HEK293 (cell line): Measurements from ENCODE around the gene CNTRL.

ENCODE experiments used
- CTCF ChIA-PET: fragments of 350-600 bp; formaldehyde crosslinking; extraction: SDS; loops from one replicate; lab custom pipeline; 2021; ENCODE audit warnings: antibody characterized with exemption; lab: Yijun Ruan, JAX
- POLR2A ChIA-PET: fragments of 300-600 bp; formaldehyde crosslinking; extraction: SDS; loops from one replicate; lab custom pipeline; 2020; ENCODE audit warnings: antibody characterized with exemption, inconsistent platforms; lab: Yijun Ruan, JAX
- H3K27ac ChIP-seq: fragments of 200-500 bp; sonication (Bioruptor generic); 2 replicates; pipeline ENCODE4 v1.5.1; 2014; ENCODE audit warnings: low read depth, low read length, control low read depth, inconsistent platforms; ENCODE audit errors: extremely low read depth
- H3K36me3 ChIP-seq, 2 experiments: fragments of 200-500 bp in 1 of 2; sonication (Bioruptor generic) in 1 of 2; 1 replicate in 1 of 2; 2 replicates in 1 of 2; pipeline ENCODE4 v1.5.1; 2014 to 2017; ENCODE audit warnings: inconsistent platforms in 2 of 2, low read length in 2 of 2; ENCODE audit not compliant: control insufficient read depth in 2 of 2, insufficient read depth in 1 of 2
- H3K4me1 ChIP-seq: fragments of 200-500 bp; sonication (Bioruptor generic); 2 replicates; pipeline ENCODE4 v1.5.1; 2014; ENCODE audit warnings: mild to moderate bottlenecking, low read length, inconsistent platforms; ENCODE audit not compliant: control insufficient read depth, insufficient read depth
- H3K4me3 ChIP-seq: 2 replicates; pipeline ENCODE4 v1.5.1; 2011; ENCODE audit warnings: low read depth, mild to moderate bottlenecking, control low read depth, low read length, moderate library complexity
- H3K9me3 ChIP-seq: fragments of 200-500 bp; sonication (Bioruptor generic); 2 replicates; pipeline ENCODE4 v1.5.1; 2014; ENCODE audit warnings: low read depth, low read length, inconsistent platforms; ENCODE audit not compliant: control insufficient read depth, insufficient read depth
- FEZF1 ChIP-seq: fragments of 450-650 bp; formaldehyde crosslinking; IDR thresholded peaks from 2 replicates; pipeline ENCODE4 v1.5.1; 2016; ENCODE audit warnings: missing biosample characterization, missing genetic modification characterization
- OSR2 ChIP-seq: fragments of 450-650 bp; formaldehyde crosslinking; IDR thresholded peaks from 2 replicates; pipeline ENCODE4 v1.5.1; 2016; ENCODE audit warnings: missing biosample characterization, missing genetic modification characterization
- ZBTB20 ChIP-seq: fragments of 450-650 bp; formaldehyde crosslinking; IDR thresholded peaks from 2 replicates; pipeline ENCODE4 v1.5.1; 2016; ENCODE audit warnings: missing biosample characterization, missing genetic modification characterization
- ZBTB48 ChIP-seq: fragments of 450-650 bp; formaldehyde crosslinking; IDR thresholded peaks from 2 replicates; pipeline ENCODE4 v1.5.1; 2016; ENCODE audit warnings: missing biosample characterization, missing genetic modification characterization
- ZFHX2 ChIP-seq: fragments of 450-650 bp; formaldehyde crosslinking; conservative IDR thresholded peaks from 2 replicates; pipeline ENCODE4 v1.5.1; 2016; ENCODE audit warnings: missing biosample characterization, missing genetic modification characterization
- ZFP41 ChIP-seq: fragments of 450-650 bp; formaldehyde crosslinking; IDR thresholded peaks from 2 replicates; pipeline ENCODE4 v1.5.1; 2016; ENCODE audit warnings: missing biosample characterization, missing genetic modification characterization, borderline replicate concordance
- ZNF121 ChIP-seq: fragments of 450-650 bp; formaldehyde crosslinking; IDR thresholded peaks from 2 replicates; pipeline ENCODE4 v1.5.1; 2016; ENCODE audit warnings: missing biosample characterization, missing genetic modification characterization
- ZNF175 ChIP-seq: fragments of 450-650 bp; formaldehyde crosslinking; IDR thresholded peaks from 2 replicates; pipeline ENCODE4 v1.5.1; 2016; ENCODE audit warnings: missing biosample characterization, missing genetic modification characterization
- ZNF248 ChIP-seq: fragments of 450-650 bp; formaldehyde crosslinking; IDR thresholded peaks from 2 replicates; pipeline ENCODE4 v1.5.1; 2017; ENCODE audit warnings: missing biosample characterization, missing genetic modification characterization
- ZNF274 ChIP-seq, 2 experiments: fragments of 200-500 bp in 1 of 2; fragments of 450-650 bp in 1 of 2; sonication (Bioruptor generic) in 1 of 2; formaldehyde crosslinking in 1 of 2; IDR thresholded peaks; 2 replicates each; pipeline versions ENCODE4 v1.5.1 to v1.6.1; 2014 to 2016; ENCODE audit warnings: borderline replicate concordance in 1 of 2, inconsistent platforms in 1 of 2, low read length in 1 of 2, missing biosample characterization in 1 of 2, missing genetic modification characterization in 1 of 2
- ZNF292 ChIP-seq: fragments of 450-650 bp; formaldehyde crosslinking; IDR thresholded peaks from 2 replicates; pipeline ENCODE4 v1.5.1; 2016; ENCODE audit warnings: low read depth, missing biosample characterization, missing genetic modification characterization, borderline replicate concordance
- ZNF701 ChIP-seq: fragments of 450-650 bp; formaldehyde crosslinking; IDR thresholded peaks from 2 replicates; pipeline ENCODE4 v1.5.1; 2016; ENCODE audit warnings: missing biosample characterization, missing genetic modification characterization
- ZNF747 ChIP-seq: fragments of 450-650 bp; formaldehyde crosslinking; IDR thresholded peaks from 2 replicates; pipeline ENCODE4 v1.5.1; 2016; ENCODE audit warnings: missing biosample characterization, missing genetic modification characterization
- ZNF777 ChIP-seq: fragments of 450-650 bp; formaldehyde crosslinking; IDR thresholded peaks from 2 replicates; pipeline ENCODE4 v1.5.1; 2017; ENCODE audit warnings: missing biosample characterization, missing genetic modification characterization, borderline replicate concordance
- TF ChIP-seq, protein P1 (sequence below): fragments of 450-650 bp; formaldehyde crosslinking; IDR thresholded peaks from 2 replicates; pipeline ENCODE4 v1.5.1; 2016; ENCODE audit warnings: missing biosample characterization, missing genetic modification characterization
- TF ChIP-seq, protein P2 (sequence below): fragments of 450-650 bp; formaldehyde crosslinking; IDR thresholded peaks from 2 replicates; pipeline ENCODE4 v1.5.1; 2016; ENCODE audit warnings: missing biosample characterization, missing genetic modification characterization, borderline replicate concordance
- TF ChIP-seq, protein P3 (sequence below): fragments of 450-650 bp; formaldehyde crosslinking; IDR thresholded peaks from 2 replicates; pipeline ENCODE4 v1.5.1; 2016; ENCODE audit warnings: missing biosample characterization, missing genetic modification characterization

The CNTRL gene

DNA sequence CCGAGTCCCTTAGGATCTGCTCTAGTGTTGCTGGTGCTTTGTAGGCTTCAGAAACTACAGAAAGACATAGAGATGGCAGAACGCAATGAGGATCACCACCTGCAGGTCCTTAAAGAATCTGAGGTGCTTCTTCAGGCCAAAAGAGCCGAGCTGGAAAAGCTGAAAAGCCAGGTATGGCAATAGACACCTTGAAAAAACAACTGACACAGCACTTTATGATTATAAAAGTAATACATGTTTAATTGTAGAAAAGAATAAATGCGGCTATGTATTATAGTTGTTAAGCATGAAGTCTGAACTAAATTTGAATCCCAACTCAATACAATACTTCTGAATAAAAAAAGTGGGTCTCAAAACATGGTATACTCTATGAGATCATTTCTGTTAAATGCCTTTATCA is 83.2 kb downstream of the CNTRL start:
- CTCF ChIA-PET = no interaction called here
- Histone ChIP-seq H3K4me3 (no peak overlapping the region), H3K36me3 (peaks cover 0 to 60% of the 10 kb centered on the region in 2 experiments)

DNA sequence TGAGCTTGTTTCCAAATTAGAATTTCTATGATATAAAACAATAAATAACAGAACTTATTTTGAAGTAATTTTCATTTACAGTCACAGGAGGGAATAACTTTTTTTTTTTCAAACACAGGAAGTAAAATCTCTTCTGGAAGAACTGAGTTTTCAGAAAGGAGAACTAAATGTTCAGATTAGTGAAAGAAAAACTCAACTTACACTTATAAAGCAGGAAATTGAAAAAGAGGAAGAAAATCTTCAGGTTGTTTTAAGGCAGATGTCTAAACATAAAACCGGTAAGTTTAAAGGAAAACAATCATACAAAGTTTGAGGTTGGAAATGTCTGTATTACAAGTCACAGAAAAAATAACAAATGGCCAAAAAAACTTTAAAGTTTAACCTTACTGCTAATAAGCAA is 85.3 kb downstream of the CNTRL start:
- 0 out of 2 replicates have a peak, but pooled peaks cover 2% of the 10 kb centered on the region for H3K4me1 ChIP-seq
- peaks cover 0 to 60% of the 10 kb centered on the region in 2 experiments for H3K36me3 ChIP-seq
- TF ChIP-seq, protein P1, sequence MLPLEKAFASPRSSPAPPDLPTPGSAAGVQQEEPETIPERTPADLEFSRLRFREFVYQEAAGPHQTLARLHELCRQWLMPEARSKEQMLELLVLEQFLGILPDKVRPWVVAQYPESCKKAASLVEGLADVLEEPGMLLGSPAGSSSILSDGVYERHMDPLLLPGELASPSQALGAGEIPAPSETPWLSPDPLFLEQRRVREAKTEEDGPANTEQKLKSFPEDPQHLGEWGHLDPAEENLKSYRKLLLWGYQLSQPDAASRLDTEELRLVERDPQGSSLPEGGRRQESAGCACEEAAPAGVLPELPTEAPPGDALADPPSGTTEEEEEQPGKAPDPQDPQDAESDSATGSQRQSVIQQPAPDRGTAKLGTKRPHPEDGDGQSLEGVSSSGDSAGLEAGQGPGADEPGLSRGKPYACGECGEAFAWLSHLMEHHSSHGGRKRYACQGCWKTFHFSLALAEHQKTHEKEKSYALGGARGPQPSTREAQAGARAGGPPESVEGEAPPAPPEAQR (tag by site-specific recombination) = no peak
- TF ChIP-seq, protein P2, sequence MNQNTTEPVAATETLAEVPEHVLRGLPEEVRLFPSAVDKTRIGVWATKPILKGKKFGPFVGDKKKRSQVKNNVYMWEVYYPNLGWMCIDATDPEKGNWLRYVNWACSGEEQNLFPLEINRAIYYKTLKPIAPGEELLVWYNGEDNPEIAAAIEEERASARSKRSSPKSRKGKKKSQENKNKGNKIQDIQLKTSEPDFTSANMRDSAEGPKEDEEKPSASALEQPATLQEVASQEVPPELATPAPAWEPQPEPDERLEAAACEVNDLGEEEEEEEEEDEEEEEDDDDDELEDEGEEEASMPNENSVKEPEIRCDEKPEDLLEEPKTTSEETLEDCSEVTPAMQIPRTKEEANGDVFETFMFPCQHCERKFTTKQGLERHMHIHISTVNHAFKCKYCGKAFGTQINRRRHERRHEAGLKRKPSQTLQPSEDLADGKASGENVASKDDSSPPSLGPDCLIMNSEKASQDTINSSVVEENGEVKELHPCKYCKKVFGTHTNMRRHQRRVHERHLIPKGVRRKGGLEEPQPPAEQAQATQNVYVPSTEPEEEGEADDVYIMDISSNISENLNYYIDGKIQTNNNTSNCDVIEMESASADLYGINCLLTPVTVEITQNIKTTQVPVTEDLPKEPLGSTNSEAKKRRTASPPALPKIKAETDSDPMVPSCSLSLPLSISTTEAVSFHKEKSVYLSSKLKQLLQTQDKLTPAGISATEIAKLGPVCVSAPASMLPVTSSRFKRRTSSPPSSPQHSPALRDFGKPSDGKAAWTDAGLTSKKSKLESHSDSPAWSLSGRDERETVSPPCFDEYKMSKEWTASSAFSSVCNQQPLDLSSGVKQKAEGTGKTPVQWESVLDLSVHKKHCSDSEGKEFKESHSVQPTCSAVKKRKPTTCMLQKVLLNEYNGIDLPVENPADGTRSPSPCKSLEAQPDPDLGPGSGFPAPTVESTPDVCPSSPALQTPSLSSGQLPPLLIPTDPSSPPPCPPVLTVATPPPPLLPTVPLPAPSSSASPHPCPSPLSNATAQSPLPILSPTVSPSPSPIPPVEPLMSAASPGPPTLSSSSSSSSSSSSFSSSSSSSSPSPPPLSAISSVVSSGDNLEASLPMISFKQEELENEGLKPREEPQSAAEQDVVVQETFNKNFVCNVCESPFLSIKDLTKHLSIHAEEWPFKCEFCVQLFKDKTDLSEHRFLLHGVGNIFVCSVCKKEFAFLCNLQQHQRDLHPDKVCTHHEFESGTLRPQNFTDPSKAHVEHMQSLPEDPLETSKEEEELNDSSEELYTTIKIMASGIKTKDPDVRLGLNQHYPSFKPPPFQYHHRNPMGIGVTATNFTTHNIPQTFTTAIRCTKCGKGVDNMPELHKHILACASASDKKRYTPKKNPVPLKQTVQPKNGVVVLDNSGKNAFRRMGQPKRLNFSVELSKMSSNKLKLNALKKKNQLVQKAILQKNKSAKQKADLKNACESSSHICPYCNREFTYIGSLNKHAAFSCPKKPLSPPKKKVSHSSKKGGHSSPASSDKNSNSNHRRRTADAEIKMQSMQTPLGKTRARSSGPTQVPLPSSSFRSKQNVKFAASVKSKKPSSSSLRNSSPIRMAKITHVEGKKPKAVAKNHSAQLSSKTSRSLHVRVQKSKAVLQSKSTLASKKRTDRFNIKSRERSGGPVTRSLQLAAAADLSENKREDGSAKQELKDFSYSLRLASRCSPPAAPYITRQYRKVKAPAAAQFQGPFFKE (tag by site-specific recombination) = no peak
- TF ChIP-seq, all 188 proteins: peak for 0
- CTCF ChIA-PET = interaction anchor here (0.6 kb wide), 1 partner anchor 402 kb away, joined by 4 read pairs; no protein-coding TSS in a partner anchor
- Histone ChIP-seq H3K27ac (no peak overlapping the region), H3K9me3 (no peaks in the 10 kb centered on the region), H3K4me3 (no peak overlapping the region)
- POLR2A ChIA-PET = no interaction called here

More for the DNA sequence above, 83.2 kb downstream of the CNTRL start:
- H3K27ac ChIP-seq = no peak overlapping the region
- H3K9me3 ChIP-seq = no peaks in the 10 kb centered on the region
- TF ChIP-seq OSR2 (tag by site-specific recombination) (no peak), ZNF248 (tag by site-specific recombination) (no peak), ZNF777 (tag by site-specific recombination) (no peak), ZNF747 (no peak), ZNF121 (tag by site-specific recombination) (no peak), ZNF274 (IDR thresholded peaks at IDR 0.05; ENCODE audit: low read length) (no peak), ZNF274 (tag by site-specific recombination; IDR thresholded peaks at IDR 0.05; ENCODE audit: borderline replicate concordance) (no peak), ZNF292 (no peak), ZBTB48 (tag by site-specific recombination) (no peak), ZFHX2 (no peak), ZBTB20 (tag by site-specific recombination) (no peak), ZFP41 (tag by site-specific recombination) (no peak), FEZF1 (tag by site-specific recombination) (no peak), ZNF175 (tag by site-specific recombination) (no peak), ZNF701 (tag by site-specific recombination) (no peak)
- TF ChIP-seq, protein P3, sequence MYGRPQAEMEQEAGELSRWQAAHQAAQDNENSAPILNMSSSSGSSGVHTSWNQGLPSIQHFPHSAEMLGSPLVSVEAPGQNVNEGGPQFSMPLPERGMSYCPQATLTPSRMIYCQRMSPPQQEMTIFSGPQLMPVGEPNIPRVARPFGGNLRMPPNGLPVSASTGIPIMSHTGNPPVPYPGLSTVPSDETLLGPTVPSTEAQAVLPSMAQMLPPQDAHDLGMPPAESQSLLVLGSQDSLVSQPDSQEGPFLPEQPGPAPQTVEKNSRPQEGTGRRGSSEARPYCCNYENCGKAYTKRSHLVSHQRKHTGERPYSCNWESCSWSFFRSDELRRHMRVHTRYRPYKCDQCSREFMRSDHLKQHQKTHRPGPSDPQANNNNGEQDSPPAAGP (tag by site-specific recombination) = no peak
- POLR2A ChIA-PET = interaction anchor here (1.3 kb wide), 1 partner anchor 37 kb away, joined by 3 read pairs; no protein-coding TSS in a partner anchor
- 0 out of 2 replicates have a peak, but pooled peaks cover 2% of the 10 kb centered on the region for H3K4me1 ChIP-seq
